SK-N-SH (cell line): ENCODE measurements around the gene ROBO1. TPM values are rescaled to one million over a fixed set of nuclear protein-coding genes. Genes with fewer than 3 reads are reported as not detected.

Source experiments
- CTCF ChIA-PET: fragments of 300-600, 350-600 bp; formaldehyde crosslinking; extraction: SDS; loops from one replicate; lab custom pipeline; 2021; lab: Yijun Ruan, JAX
- POLR2A ChIA-PET: fragments of 350-600 bp; sonication (Branson Sonifier 250); formaldehyde crosslinking; extraction: SDS; loops from one replicate; lab custom pipeline; 2020; ENCODE audit warnings: antibody characterized with exemption, inconsistent platforms; lab: Yijun Ruan, JAX
- DNase-seq: peaks from one replicate; pipeline ENCODE4 v3.0.0; 2012
- H2AFZ ChIP-seq: fragments of 200-600 bp; sonication (generic); 2 replicates; pipeline ENCODE4 v1.8.1; 2016; ENCODE audit warnings: antibody characterized with exemption, mild to moderate bottlenecking, low read depth
- H3F3A ChIP-seq: fragments of 200-600 bp; sonication (generic); replicated peaks from 2 replicates; pipeline ENCODE3; 2016; ENCODE audit warnings: antibody characterized with exemption, mild to moderate bottlenecking; ENCODE audit not compliant: insufficient read depth
- H3K27ac ChIP-seq, 2 experiments: fragments of 200-500 bp in 1 of 2; fragments of 200-600 bp in 1 of 2; sonication (Bioruptor generic) in 1 of 2; sonication (generic), shearing (Covaris generic) in 1 of 2; 2 replicates each; pipeline versions ENCODE4 v1.5.1 to v1.6.1; 2014 to 2016; ENCODE audit warnings: low read depth in 2 of 2, inconsistent platforms in 1 of 2, low read length in 1 of 2, mild to moderate bottlenecking in 1 of 2, mixed read lengths in 1 of 2
- H3K27me3 ChIP-seq: fragments of 200-600 bp; sonication (generic), shearing (Covaris generic); 2 replicates; pipeline ENCODE4 v1.6.1; 2016; ENCODE audit warnings: mixed run types; ENCODE audit not compliant: insufficient read depth
- H3K36me3 ChIP-seq, 2 experiments: fragments of 200-500 bp in 1 of 2; fragments of 200-600 bp in 1 of 2; sonication (Bioruptor generic) in 1 of 2; sonication (generic) in 1 of 2; replicated peaks in 1 of 2; 2 replicates each; pipeline versions ENCODE3 to v1.5.1; 2014 to 2016; ENCODE audit warnings: low read length in 1 of 2, mild to moderate bottlenecking in 1 of 2; ENCODE audit not compliant: insufficient read depth in 2 of 2, control insufficient read depth in 1 of 2
- H3K4me1 ChIP-seq, 2 experiments: fragments of 200-500 bp in 1 of 2; fragments of 200-600 bp in 1 of 2; sonication (Bioruptor generic) in 1 of 2; sonication (generic), shearing (Covaris generic) in 1 of 2; 2 replicates each; pipeline versions ENCODE4 v1.5.1 to v1.6.1; 2014 to 2016; ENCODE audit warnings: low read depth in 1 of 2, low read length in 1 of 2, mixed run types in 1 of 2; ENCODE audit not compliant: insufficient read depth in 2 of 2, control insufficient read depth in 1 of 2
- H3K4me2 ChIP-seq: fragments of 200-600 bp; sonication (generic), shearing (Covaris generic); 2 replicates; pipeline ENCODE4 v1.6.1; 2017; ENCODE audit warnings: mixed run types
- H3K4me3 ChIP-seq, 2 experiments: fragments of 200-500 bp in 1 of 2; fragments of 200-600 bp in 1 of 2; sonication (Bioruptor generic) in 1 of 2; sonication (generic), shearing (Covaris generic) in 1 of 2; 2 replicates each; pipeline versions ENCODE4 v1.5.1 to v1.8.1; 2014 to 2016; ENCODE audit warnings: low read depth in 2 of 2, inconsistent platforms in 1 of 2, low read length in 1 of 2, mild to moderate bottlenecking in 1 of 2, mixed read lengths in 1 of 2, moderate library complexity in 1 of 2
- H3K79me2 ChIP-seq: fragments of 200-600 bp; sonication (generic); 2 replicates; pipeline ENCODE4 v1.8.1; 2017; ENCODE audit warnings: mild to moderate bottlenecking; ENCODE audit not compliant: insufficient read depth
- H3K9ac ChIP-seq: fragments of 200-600 bp; sonication (generic); 2 replicates; pipeline ENCODE4 v1.6.1; 2017; ENCODE audit warnings: mixed run types
- H3K9me2 ChIP-seq: fragments of 200-600 bp; sonication (generic); 2 replicates; pipeline ENCODE4 v1.6.1; 2017; ENCODE audit warnings: mixed run types
- H3K9me3 ChIP-seq: fragments of 200-600 bp; sonication (generic); 2 replicates; pipeline ENCODE4 v1.6.1; 2017; ENCODE audit warnings: mixed run types, mild to moderate bottlenecking, moderate library complexity
- H4K20me1 ChIP-seq: fragments of 200-600 bp; sonication (generic); 2 replicates; pipeline ENCODE4 v1.6.1; 2017; ENCODE audit warnings: mild to moderate bottlenecking, mixed run types; ENCODE audit not compliant: insufficient read depth
- CHD2 ChIP-seq: fragments of 150-350 bp; IDR thresholded peaks from 2 replicates; pipeline ENCODE4 v1.6.1; 2018; ENCODE audit warnings: low read length; ENCODE audit not compliant: partially characterized antibody
- CTCF ChIP-seq: fragments of 200-600 bp; sonication (generic); IDR thresholded peaks from 2 replicates; pipeline ENCODE4 v1.6.1; 2017; ENCODE audit warnings: antibody characterized with exemption, mild to moderate bottlenecking, moderate library complexity
- FOXM1 ChIP-seq: IDR thresholded peaks from 2 replicates; pipeline ENCODE4 v1.4.0; 2012; ENCODE audit warnings: low read depth, mild to moderate bottlenecking
- GATA2 ChIP-seq: sonication (generic); formaldehyde crosslinking; IDR thresholded peaks from 2 replicates; pipeline ENCODE4 v1.5.0; 2020; ENCODE audit warnings: mild to moderate bottlenecking, missing genetic modification reagents
- IRF3 ChIP-seq: fragments of 150-350 bp; IDR thresholded peaks from 2 replicates; pipeline ENCODE4 v1.6.1; 2016; ENCODE audit warnings: mild to moderate bottlenecking, low read depth, low read length
- MXI1 ChIP-seq: IDR thresholded peaks from 2 replicates; pipeline ENCODE4 v1.6.1; 2012; ENCODE audit warnings: mild to moderate bottlenecking, low read depth, low read length, improper control_type of control experiment
- NRF1 ChIP-seq: IDR thresholded peaks from 2 replicates; pipeline ENCODE4 v1.6.1; 2012; ENCODE audit warnings: low read depth, mild to moderate bottlenecking, low read length
- POLR2AphosphoS5 ChIP-seq: IDR thresholded peaks from 2 replicates; pipeline ENCODE4 v1.6.1; 2012; ENCODE audit warnings: low read depth, low read length
- RAD21 ChIP-seq: IDR thresholded peaks from 2 replicates; pipeline ENCODE4 v1.6.1; 2012; ENCODE audit warnings: mild to moderate bottlenecking, low read length
- REST ChIP-seq: IDR thresholded peaks from 2 replicates; pipeline ENCODE4 v1.6.1; 2012; ENCODE audit warnings: mild to moderate bottlenecking, low read depth, low read length, moderate library complexity
- SIN3A ChIP-seq: IDR thresholded peaks from 2 replicates; pipeline ENCODE4 v1.6.1; 2012; ENCODE audit warnings: low read depth, mild to moderate bottlenecking, low read length, moderate library complexity, borderline replicate concordance
- TEAD4 ChIP-seq: IDR thresholded peaks from 2 replicates; pipeline ENCODE4 v1.4.0; 2012; ENCODE audit warnings: mild to moderate bottlenecking, borderline replicate concordance; ENCODE audit not compliant: insufficient read depth
- WGBS: methylation state at CpG from one replicate; pipeline ENCODE4 v1.1.6; 2017; ENCODE audit warnings: low lambda C conversion rate; 5-methylcytosine and 5-hydroxymethylcytosine counted together
- polyA plus RNA-seq, 3 experiments: library from polyadenylated mRNA; depleted of rRNA; stranded (reverse); fragments of >200 nt; gene quantifications; 2 replicates each; pipeline ENCODE4 v1.2.3, GENCODE V29; 2012

ROBO1 gene
- polyA plus RNA-seq, 1 of the 3 experiments (the other 2 are of a cell fraction): 22.7 TPM

DNA sequence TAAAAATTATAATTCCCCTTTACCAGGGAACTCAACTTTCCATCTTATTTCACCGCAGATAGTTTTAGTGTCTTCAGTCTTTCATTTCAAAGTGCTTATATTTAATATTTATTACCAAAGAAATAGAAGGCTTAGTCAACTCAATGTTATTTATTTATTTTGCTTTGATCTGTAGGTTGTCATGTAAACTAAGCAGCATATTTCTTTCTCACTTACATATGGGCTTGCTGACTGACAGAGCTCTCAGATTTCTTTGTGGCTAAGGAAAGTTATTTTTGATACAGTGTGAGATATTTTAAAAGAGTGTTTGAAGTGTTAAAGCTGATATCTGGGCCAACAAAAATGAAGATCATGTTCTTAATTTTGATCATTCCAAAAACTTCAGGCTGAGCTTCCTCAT is 331.4 kb downstream of the ROBO1 start:
- Histone ChIP-seq H3K9ac (no peak overlapping the region), H3K9me2 (no peaks in the 10 kb centered on the region), H3K9me3 (no peaks in the 10 kb centered on the region), H3K4me3 (no peak overlapping the region), H3K36me3 (no peaks in the 10 kb centered on the region), H3K27me3 (no peaks in the 10 kb centered on the region), H3K27ac (peak overlapping the region in 1 of 2 experiments; percentile 54; a peak in 1 of 4 replicates), H3F3A (peaks cover 4% of the 10 kb centered on the region), H3K4me2 (no peak overlapping the region), H3K4me1 (no peaks in the 10 kb centered on the region), H2AFZ (no peak overlapping the region), H3K79me2 (no peaks in the 10 kb centered on the region), H4K20me1 (no peaks in the 10 kb centered on the region)
- no peak for DNase-seq
- POLR2A ChIA-PET: no interaction called here
- WGBS: 88% methylated on average over 1 of the region's 1 CpG
- CTCF ChIA-PET: interaction anchor here (0.8 to 0.9 kb wide), 2 partner anchors 25 to 536 kb away, joined by 3 read pairs; no protein-coding TSS in a partner anchor
- TF ChIP-seq SIN3A: no peak
- TF ChIP-seq RAD21: no peak
- TF ChIP-seq POLR2AphosphoS5: no peak
- TF ChIP-seq REST: no peak
- TF ChIP-seq NRF1: no peak
- TF ChIP-seq CHD2: no peak
- TF ChIP-seq TEAD4: no peak
- no peak for TF ChIP-seq IRF3
- no peak for TF ChIP-seq GATA2 (CRISPR knock-in tag)
- no peak for TF ChIP-seq FOXM1
- TF ChIP-seq MXI1: no peak
- TF ChIP-seq CTCF: no peak
